Prostate gland (tissue), 2 donors: ENCODE data around the gene CDK5RAP2.

Experiments
- CTCF ChIP-seq, 4 experiments: fragments of 200-600 bp in 2 of 4; fragments of 450-650 bp in 2 of 4; sonication (generic) in 2 of 4; IDR thresholded peaks; 1 replicate in 3 of 4; 2 replicates in 1 of 4; pipeline ENCODE4 v1.5.1; 2016 to 2019; ENCODE audit warnings: antibody characterized with exemption in 4 of 4, mild to moderate bottlenecking in 2 of 4, moderate library complexity in 2 of 4
- POLR2A ChIP-seq: fragments of 450-650 bp; IDR thresholded peaks from one replicate; pipeline ENCODE4 v1.6.1; 2016; ENCODE audit warnings: antibody characterized with exemption, mild to moderate bottlenecking
- POLR2AphosphoS5 ChIP-seq: sonication (generic); formaldehyde crosslinking; IDR thresholded peaks from one replicate; pipeline ENCODE4 v1.6.1; 2017; ENCODE audit warnings: antibody characterized with exemption

DNA sequence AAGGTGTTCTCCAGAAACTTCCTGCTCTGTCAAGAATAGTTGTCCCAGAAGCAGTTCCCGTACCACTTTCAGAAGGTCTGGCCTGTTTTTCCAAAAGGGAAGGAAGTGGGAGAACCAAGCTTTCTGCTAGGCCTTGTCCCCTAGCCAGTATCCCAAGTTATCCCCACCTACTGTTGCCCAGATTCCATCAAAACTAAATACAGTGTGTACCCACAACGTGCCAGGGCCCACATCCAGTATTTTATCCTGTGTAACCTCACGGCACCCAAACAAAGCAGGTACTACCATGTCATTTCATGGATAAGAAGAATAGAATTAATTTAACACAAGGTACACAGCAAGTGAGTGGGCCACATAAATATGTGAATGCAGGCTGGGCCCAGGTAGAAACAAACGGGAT, 126.2 kb downstream of the CDK5RAP2 start:
- TF ChIP-seq POLR2AphosphoS5 (no peak), CTCF (IDR thresholded peaks at IDR 0.05) (no peak), POLR2A (no peak)
